ENCODE results near the gene ANTXRL.

DNA sequence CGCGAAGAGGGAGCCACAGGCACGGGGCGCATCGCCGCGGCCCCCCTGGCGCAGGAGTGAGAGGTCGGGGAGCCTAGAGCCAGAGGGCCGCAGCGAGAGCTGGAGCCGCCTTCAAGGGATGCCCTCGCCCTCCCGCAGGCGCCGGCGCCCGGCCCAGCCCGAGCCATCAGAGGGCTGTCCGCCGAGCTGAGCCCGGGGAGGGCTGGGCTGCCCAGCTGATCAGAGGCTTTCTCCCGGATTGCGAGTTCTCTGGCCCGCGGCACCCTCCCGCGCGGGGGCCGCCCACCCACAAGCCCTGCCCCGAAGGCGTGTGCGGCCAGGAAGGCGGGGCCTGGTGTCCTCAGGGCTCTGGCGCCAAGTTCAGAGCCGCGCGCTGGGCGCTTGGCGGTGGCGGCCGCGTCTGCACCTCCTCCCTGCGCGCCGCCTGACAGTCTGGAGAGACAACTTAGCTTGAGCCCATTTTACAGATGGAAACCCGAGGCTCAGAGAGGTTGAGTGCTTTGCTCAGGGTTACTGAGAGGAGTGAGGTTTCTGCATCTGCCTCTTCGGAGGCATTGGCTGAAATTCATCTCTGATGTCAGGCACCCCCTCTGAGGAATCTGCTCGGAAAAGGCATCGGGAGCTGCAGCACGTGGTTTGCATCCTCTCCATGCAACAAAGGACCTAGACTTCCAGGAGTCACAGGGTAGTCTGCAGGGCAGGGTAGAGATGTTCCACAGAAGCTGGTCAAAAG lies 3.8 kb upstream of the ANTXRL start:
- TF ChIP-seq, protein P1, sequence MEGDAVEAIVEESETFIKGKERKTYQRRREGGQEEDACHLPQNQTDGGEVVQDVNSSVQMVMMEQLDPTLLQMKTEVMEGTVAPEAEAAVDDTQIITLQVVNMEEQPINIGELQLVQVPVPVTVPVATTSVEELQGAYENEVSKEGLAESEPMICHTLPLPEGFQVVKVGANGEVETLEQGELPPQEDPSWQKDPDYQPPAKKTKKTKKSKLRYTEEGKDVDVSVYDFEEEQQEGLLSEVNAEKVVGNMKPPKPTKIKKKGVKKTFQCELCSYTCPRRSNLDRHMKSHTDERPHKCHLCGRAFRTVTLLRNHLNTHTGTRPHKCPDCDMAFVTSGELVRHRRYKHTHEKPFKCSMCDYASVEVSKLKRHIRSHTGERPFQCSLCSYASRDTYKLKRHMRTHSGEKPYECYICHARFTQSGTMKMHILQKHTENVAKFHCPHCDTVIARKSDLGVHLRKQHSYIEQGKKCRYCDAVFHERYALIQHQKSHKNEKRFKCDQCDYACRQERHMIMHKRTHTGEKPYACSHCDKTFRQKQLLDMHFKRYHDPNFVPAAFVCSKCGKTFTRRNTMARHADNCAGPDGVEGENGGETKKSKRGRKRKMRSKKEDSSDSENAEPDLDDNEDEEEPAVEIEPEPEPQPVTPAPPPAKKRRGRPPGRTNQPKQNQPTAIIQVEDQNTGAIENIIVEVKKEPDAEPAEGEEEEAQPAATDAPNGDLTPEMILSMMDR (IDR thresholded peaks at IDR 0.05) = no peak
- TF ChIP-seq, protein P2, sequence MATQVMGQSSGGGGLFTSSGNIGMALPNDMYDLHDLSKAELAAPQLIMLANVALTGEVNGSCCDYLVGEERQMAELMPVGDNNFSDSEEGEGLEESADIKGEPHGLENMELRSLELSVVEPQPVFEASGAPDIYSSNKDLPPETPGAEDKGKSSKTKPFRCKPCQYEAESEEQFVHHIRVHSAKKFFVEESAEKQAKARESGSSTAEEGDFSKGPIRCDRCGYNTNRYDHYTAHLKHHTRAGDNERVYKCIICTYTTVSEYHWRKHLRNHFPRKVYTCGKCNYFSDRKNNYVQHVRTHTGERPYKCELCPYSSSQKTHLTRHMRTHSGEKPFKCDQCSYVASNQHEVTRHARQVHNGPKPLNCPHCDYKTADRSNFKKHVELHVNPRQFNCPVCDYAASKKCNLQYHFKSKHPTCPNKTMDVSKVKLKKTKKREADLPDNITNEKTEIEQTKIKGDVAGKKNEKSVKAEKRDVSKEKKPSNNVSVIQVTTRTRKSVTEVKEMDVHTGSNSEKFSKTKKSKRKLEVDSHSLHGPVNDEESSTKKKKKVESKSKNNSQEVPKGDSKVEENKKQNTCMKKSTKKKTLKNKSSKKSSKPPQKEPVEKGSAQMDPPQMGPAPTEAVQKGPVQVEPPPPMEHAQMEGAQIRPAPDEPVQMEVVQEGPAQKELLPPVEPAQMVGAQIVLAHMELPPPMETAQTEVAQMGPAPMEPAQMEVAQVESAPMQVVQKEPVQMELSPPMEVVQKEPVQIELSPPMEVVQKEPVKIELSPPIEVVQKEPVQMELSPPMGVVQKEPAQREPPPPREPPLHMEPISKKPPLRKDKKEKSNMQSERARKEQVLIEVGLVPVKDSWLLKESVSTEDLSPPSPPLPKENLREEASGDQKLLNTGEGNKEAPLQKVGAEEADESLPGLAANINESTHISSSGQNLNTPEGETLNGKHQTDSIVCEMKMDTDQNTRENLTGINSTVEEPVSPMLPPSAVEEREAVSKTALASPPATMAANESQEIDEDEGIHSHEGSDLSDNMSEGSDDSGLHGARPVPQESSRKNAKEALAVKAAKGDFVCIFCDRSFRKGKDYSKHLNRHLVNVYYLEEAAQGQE (IDR thresholded peaks at IDR 0.05; ENCODE audit: insufficient read depth in 1 of 2, low read depth in 2 of 2, low read length in 1 of 2) = no peak
- TF ChIP-seq SIN3A (IDR thresholded peaks at IDR 0.05; ENCODE audit: borderline replicate concordance, insufficient read depth, low read depth, low read length) (0 out of 2 replicates have a peak, but pooled peaks have one; percentile 48), TCF7L2 (IDR thresholded peaks at IDR 0.05; ENCODE audit: low read depth, low read length) (no peak), POLR2AphosphoS5 (IDR thresholded peaks at IDR 0.05; ENCODE audit: low read depth, low read length) (no peak)
